Fibroblast of skin of left quadriceps (primary cell): ENCODE data around the gene FBXL17.
"Not testable (repeated sequence)": the region's sequence is repeated elsewhere in the genome, so short reads cannot be mapped to it uniquely, and the experiment has no call there.

Source experiments
- DNase-seq, 2 experiments: peaks; one replicate each; pipeline ENCODE4 v3.0.0-alpha.2; 2013; ENCODE audit warnings: low read depth in 2 of 2

The FBXL17 gene

GRCh38 chr5:108164574-108164973 is 217.3 kb downstream of the FBXL17 start:
- no peak for DNase-seq

GRCh38 chr5:108152854-108153253 is 229.0 kb downstream of the FBXL17 start:
- not testable (repeated sequence) for DNase-seq

GRCh38 chr5:108149369-108149768 is 232.5 kb downstream of the FBXL17 start:
- DNase-seq = no peak

DNA sequence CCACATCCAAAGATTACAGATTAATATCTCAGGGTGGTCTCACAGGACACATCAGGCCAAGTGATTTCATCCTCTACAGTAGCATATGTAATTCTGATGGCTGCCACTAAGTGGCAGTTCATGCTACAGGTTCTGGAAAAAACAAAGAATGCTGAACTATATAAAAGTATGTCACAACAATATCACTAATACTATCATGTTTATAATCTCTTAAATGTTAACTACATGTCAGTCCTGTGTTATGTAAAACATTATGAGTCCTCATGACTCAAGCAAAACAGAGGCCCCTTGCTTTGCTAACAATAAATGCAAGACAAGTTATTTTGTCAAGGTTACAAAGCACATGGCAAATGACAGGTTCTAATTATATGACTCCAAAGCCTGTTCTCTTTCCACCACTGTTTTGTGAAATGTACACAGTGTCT is 233.2 kb downstream of the FBXL17 start:
- DNase-seq = peak in 1 of 2 experiments; percentile 6

GRCh38 chr5:108146222-108146621 is 235.7 kb downstream of the FBXL17 start:
- DNase-seq = no peak

DNA sequence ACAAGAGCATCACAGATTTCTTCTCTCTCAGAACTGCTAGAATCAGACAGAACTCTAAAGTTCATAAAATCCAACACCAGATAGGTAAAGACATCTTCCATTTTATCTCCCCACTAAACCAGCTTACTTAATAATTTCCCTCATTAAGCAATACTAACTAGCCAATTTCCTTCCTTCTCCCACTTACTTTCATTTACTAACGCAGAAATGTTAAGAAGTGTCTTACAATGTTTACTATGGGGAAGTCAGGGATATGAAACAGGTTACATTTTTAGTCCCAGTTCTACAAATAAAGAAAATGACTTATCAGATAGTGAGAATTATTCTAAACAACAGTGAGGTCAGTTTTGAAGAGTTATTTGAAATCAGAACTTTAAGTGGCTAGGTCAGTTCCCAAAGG is 236.5 kb downstream of the FBXL17 start:
- no peak for DNase-seq

DNA sequence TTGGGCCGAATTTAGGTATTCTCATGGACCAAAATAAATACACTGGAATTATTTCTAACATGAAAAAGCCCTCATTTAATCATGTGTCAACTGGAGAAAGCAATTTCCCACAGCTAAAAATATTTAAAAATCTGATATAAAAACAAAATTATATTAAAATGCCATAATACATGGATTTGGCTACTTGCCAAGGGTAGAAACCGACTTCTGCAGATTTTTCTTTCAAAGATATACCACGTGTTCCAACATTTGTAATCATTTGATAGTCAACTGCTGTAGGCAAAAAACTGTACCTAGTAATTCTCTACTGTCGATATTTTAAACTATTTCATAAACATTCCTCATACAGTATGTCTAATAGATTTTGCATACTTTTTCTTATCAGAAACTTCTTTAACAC is 237.6 kb downstream of the FBXL17 start:
- DNase-seq = no peak

GRCh38 chr5:108143581-108143980 is 238.3 kb downstream of the FBXL17 start:
- DNase-seq = peak; percentile 10 to 20

DNA sequence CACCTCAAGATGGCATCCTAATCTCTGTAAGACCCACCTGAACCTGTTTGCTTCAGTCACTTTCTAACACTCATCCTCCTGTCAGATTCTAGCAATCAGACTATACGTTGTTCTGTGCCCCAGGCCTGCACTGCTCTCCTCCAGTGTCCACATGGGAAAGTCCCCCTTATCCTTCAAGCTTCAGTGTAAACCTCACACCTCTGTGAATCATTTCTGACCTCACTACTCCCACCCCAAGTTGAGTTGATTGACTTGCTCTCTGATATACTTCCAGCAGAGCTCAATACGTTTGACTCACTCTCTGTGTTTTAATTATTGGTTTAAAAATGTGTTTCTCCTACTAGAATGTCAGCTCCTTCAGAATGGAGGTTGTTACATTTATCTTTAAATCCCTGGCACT is 240.2 kb downstream of the FBXL17 start:
- DNase-seq = no peak

DNA sequence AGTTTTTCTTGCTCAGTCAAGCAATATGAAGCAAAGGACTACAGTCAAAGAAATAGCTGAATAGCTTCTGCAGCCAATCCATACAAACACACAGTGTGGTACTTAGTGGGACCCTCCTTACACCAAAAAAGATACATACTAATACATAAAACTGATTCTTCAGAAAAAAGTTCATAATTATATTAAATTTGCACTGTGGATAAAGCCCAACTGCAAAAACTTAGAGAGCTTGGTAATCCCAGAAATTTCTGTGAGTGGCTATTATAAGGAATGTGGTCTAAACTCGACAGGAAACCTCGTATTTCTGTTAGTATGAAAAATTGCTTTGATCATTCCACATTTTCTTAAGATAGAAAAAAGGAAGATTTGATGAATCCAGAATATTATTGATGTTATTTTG is 245.4 kb downstream of the FBXL17 start:
- no peak for DNase-seq

DNA sequence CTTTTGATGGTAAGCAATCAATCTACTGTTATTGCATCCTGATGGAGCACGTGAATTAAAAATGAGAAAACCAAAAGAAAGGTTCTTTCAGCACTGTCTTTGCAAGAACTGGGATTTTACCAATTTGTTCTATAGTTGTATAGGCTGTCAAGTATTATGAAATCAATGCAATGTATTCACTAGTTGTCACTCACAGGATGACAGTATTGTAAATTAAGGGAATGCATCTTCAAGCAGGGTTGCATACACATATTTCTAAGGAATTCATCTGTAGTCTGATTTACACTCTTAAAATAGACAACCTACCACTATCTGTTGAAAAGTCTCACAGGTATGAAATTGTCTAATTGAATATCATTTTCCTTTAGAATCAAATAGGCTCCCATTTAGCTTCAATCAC is 252.8 kb downstream of the FBXL17 start:
- DNase-seq = no peak

DNA sequence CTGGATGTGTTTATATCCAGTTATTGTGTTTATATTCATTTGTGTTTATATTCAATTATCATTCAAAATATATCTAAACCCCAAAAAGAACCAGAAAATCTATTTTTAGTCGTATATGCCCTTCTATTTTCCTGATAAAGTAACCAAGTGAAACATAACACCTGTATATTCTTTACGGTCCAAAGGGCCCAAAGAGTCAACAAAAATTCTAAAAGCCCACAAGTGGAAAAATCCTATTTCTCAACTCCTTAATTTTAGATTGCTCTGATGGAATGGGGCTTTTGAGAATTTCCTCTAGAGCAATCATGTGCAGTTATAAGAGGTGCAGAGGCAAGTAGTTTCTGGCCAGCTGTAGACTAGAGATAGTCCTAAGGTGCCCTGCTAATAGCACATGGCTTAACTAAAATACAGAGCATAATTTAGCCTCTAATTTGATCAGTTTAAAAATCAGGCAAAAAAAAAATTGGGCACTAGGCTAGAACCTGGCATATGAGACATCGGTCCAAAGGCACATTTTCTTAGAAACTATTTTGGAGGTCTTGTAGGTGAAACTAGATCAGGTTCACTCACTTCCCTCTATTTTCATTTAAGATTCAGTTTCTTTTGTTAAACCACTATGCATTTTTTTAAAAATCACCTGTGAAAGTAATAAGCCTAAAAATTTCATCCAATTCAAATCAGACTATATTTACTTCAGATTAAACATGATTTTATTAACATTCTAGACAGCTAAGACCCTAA is 256.0 kb downstream of the FBXL17 start:
- no peak for DNase-seq

DNA sequence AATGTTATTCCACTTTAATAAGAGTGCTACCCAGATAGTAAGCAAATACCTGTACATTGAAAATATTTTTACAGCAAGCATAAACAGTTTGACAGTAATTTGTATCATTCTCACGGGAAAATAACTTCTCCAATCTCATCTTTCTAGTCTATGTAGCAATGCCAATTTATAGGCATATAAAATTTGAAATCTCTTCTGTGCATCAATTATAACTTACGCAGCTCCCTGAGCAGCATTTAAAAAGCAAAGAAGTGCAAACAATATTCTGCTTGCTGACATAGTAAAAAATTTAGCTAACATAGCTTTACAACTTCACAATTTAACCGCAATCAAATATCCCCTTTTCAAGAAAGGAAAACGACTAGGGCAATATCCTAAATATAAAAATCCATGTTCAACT is 257.3 kb downstream of the FBXL17 start:
- no peak for DNase-seq

DNA sequence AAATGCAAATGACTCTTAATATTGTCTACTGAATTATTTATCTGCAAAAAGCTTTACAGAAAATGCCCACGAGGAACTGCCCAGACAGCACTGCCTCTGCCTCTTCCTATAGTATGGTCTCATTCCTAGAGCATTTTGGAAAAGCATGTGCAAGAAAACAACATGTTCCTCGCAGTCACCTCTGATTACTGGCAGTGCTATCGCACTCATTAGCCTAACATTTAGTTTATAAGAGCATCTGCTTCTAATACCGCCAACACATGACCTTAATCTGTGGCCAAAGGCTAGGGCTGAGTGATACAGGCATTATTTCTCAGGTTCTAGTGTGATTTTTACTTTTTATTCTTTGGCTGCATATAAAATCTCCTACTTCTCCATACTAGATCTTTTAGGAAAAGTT is 259.2 kb downstream of the FBXL17 start:
- DNase-seq = no peak

DNA sequence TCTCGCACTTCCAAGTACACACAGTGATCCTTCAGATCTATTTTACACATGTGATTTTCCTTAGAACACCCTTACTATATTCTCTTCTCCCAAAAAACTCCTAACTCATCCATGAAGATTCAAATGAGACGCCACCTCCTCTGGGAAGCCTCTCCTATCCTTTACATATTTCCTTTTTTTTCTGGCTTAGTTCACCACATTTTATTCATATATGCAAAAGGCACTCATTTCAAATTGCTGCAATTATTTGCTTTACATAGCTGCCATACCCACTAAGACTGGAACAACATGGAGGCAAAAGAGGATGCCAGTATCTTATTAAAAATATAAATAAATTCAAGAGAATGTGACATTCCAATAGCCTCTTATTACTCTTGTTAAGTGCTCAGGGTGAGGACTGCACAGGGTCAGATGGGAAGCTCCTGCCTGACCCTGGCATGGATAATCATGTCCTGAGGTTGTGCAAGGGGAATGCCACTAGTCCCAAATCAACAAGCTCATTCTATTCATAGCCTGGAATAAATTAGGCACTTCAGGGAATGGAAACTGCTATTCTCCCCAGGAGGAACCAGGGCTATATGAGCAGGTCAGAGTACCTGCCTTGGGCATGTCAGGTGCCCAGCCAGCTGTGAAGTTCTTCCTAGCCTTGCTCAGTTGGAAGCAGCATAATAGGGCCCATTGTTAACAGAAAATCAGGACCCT is 262.9 kb downstream of the FBXL17 start:
- DNase-seq = no peak

DNA sequence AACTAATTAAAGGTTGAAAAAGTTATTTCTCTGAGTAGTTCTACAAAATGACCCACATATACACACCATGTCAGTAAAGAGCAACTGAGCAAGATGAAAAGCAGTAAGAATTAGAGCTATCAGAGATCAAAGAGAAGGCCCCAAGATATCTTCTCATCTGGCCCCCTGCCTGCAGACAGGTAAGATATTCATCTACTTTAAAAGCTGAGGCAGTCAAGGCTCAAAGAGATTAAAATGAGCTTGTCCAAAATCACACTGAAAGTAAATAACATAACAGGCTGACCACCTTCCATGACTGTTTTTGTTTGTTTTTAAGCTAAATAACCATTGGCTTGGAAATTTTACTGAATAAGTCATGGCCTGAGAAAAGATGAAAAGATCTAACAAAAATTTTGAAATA is 266.2 kb downstream of the FBXL17 start:
- DNase-seq = no peak

DNA sequence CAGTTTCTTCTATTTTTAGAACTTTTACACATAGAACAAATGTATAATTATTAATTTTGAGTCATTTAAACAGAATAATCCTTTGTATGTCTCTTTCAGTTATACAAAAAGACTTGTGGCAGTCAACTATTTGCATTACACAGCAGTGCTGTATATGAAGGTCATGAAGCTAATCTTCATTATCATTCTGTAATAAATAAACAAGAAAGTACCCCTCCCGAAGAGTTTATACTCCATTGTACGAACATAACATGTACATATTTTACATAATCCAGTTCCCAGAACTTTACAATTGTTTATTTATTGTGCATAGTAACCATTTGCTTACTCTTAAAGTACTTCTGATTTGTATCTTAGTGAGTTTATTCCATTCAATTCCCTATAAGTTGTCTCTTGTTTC is 267.9 kb downstream of the FBXL17 start:
- DNase-seq = no peak

DNA sequence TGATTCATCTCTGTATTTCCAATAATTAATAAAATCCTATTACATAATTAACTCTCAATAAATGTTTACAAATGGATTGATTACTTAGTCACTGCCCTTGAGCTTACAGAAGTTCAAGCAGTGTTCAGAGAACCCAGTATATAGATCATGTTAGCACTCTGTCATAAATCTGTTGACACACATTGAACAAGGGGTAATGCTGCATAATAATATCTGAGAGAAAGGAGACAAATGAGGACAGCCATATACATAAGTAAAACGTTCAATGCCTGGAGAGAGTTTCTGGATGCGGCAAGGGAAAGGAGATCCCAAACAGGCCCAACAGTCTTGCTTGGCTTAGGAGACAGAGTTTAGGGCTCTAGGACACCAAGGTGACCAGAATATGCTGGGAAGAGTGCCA is 270.2 kb downstream of the FBXL17 start:
- no peak for DNase-seq

GRCh38 chr5:108109059-108109458 is 272.8 kb downstream of the FBXL17 start:
- DNase-seq = no peak

DNA sequence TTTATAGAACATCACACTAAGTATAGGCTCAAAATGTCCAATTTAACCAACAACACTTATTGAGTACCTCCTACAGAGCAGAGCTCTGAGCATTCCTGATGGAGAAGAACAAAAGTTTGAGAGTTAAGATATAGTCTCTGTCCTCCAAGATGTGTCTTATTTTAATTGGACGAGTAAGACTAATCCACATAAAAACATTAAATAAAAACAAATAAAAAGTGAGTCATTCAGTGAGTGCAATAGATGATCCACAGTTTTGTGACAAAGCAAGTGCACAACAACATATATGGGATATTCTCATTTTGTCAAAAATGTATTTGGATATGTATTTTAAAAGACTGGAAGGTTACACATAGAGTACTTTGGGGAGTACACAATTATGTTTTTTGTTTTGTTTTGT is 277.4 kb downstream of the FBXL17 start:
- no peak for DNase-seq

GRCh38 chr5:108102463-108102862 is 279.4 kb downstream of the FBXL17 start:
- no peak for DNase-seq

- DNase-seq = no peak
Measured at GRCh38 chr5:108101821-108102220, 280.1 kb downstream of the FBXL17 start.

GRCh38 chr5:108101130-108101529 is 280.8 kb downstream of the FBXL17 start:
- no peak for DNase-seq

GRCh38 chr5:108094800-108095199 is 287.1 kb downstream of the FBXL17 start:
- DNase-seq = no peak
